Common myeloid progenitor, CD34-positive (primary cell): ENCODE measurements around the gene TTC9. TPM values are rescaled to one million over a fixed set of nuclear protein-coding genes. Genes with fewer than 3 reads are reported as not detected.

Experiments
- CTCF ChIA-PET: fragments of 350-600 bp; sonication (Branson Sonifier 250); formaldehyde crosslinking; loops from one replicate; lab custom pipeline; 2021; ENCODE audit warnings: antibody characterized with exemption; lab: Charles Lee
- POLR2A ChIA-PET: fragments of 350-600 bp; sonication (Branson Sonifier 250); formaldehyde crosslinking; loops from one replicate; lab custom pipeline; 2021; ENCODE audit warnings: antibody characterized with exemption; lab: Charles Lee
- DNase-seq, 3 donors: peaks; one replicate each; pipeline versions ENCODE4 v3.0.0 to v3.0.0-alpha.2; 2013
- H3K27ac ChIP-seq, 2 experiments: 1 replicate in 1 of 2; 2 replicates in 1 of 2; pipeline ENCODE4 v1.7.0; 2013; ENCODE audit warnings: inconsistent platforms in 2 of 2, low read length in 2 of 2, mild to moderate bottlenecking in 2 of 2, low read depth in 1 of 2, moderate library complexity in 1 of 2; ENCODE audit not compliant: severe bottlenecking in 2 of 2, insufficient read depth in 1 of 2, poor library complexity in 1 of 2
- H3K27me3 ChIP-seq, 5 experiments: replicated peaks in 2 of 5; 1 replicate in 3 of 5; 2 replicates in 2 of 5; pipeline versions ENCODE4 v1.6.1 to v1.7.0; 2013; ENCODE audit warnings: low read length in 4 of 5, mild to moderate bottlenecking in 2 of 5, moderate library complexity in 2 of 5, inconsistent platforms in 1 of 5; ENCODE audit not compliant: insufficient read depth in 5 of 5, control insufficient read depth in 4 of 5
- H3K36me3 ChIP-seq, 4 experiments: 1 replicate in 2 of 4; 2 replicates in 2 of 4; pipeline versions ENCODE4 v1.6.1 to v1.7.0; 2013; ENCODE audit warnings: low read length in 3 of 4, control low read depth in 1 of 4, mild to moderate bottlenecking in 1 of 4; ENCODE audit not compliant: control insufficient read depth in 4 of 4, insufficient read depth in 4 of 4
- H3K4me1 ChIP-seq, 4 experiments: 1 replicate in 3 of 4; 2 replicates in 1 of 4; pipeline versions ENCODE4 v1.6.1 to v1.7.1; 2013; ENCODE audit warnings: low read length in 3 of 4, mild to moderate bottlenecking in 3 of 4, control low read depth in 1 of 4, inconsistent platforms in 1 of 4, moderate library complexity in 1 of 4; ENCODE audit not compliant: control insufficient read depth in 4 of 4, insufficient read depth in 4 of 4; ENCODE audit errors: control extremely low read depth in 1 of 4
- H3K4me3 ChIP-seq, 7 experiments: 1 replicate in 4 of 7; 2 replicates in 3 of 7; pipeline versions ENCODE4 v1.5.1 to v1.7.0; 2013; ENCODE audit warnings: mild to moderate bottlenecking in 7 of 7, low read length in 6 of 7, moderate library complexity in 6 of 7, inconsistent platforms in 2 of 7, low read depth in 2 of 7, control low read depth in 1 of 7; ENCODE audit not compliant: insufficient read depth in 4 of 7, control insufficient read depth in 1 of 7; ENCODE audit errors: extremely low read depth in 1 of 7
- H3K9me3 ChIP-seq, 5 experiments: 1 replicate in 4 of 5; 2 replicates in 1 of 5; pipeline versions ENCODE4 v1.6.1 to v1.7.1; 2013; ENCODE audit warnings: low read length in 4 of 5, mild to moderate bottlenecking in 2 of 5, inconsistent platforms in 1 of 5, low read depth in 1 of 5, moderate library complexity in 1 of 5; ENCODE audit not compliant: control insufficient read depth in 4 of 5, insufficient read depth in 2 of 5; ENCODE audit errors: control extremely low read depth in 1 of 5
- WGBS: methylation state at CpG from one replicate; pipeline ENCODE4 v1.1.5; 2013; ENCODE audit not compliant: insufficient coverage; 5-methylcytosine and 5-hydroxymethylcytosine counted together
- polyA plus RNA-seq: library from polyadenylated mRNA; unstranded; fragments of 120-200 nt; gene quantifications from one replicate; pipeline ENCODE4 v1.2.1, GENCODE V29; 2013

The TTC9 gene
- polyA plus RNA-seq, result 5.0 TPM

- ChIA-PET POLR2A (interaction anchor here (0.6 to 0.8 kb wide), 3 partner anchors 17 to 113 kb away, joined by 3 to 4 read pairs (median 3); no protein-coding TSS in a partner anchor), CTCF (interaction anchor here (0.6 to 3.7 kb wide), 7 partner anchors 8 to 130 kb away, joined by 3 to 13 read pairs (median 4); no protein-coding TSS in a partner anchor)
- H3K36me3 ChIP-seq, result no peaks in the 10 kb centered on the region
- H3K9me3 ChIP-seq, result no peaks in the 10 kb centered on the region
- H3K4me3 ChIP-seq, result peak within 1 kb of the TSS; percentile 77 to 98 (median 89)
- H3K27ac ChIP-seq, result peak within 1 kb of the TSS; percentile 7 to 68
- H3K27me3 ChIP-seq, result no peaks in the 10 kb centered on the region
- WGBS, result under 1% methylated on average over 81 of the region's 105 CpGs
- DNase-seq, result no peak
- peaks cover 11 to 47% (median 34%) of the 10 kb centered on the region in 4 experiments for H3K4me1 ChIP-seq
Measured at GRCh38 chr14:70641548-70642302, at the start of gene TTC9. Gene TTC9 (plus strand): TSS chr14:70641916. CDS start chr14:70642130, 214 bp downstream.

- H3K36me3 ChIP-seq, result peaks cover 24 to 69% (median 42%) of the 10 kb centered on the region in 4 experiments
- DNase-seq, result no peak
- WGBS, result 100% methylated on average over 9 of the region's 9 CpGs
- no peaks in the 10 kb centered on the region for H3K9me3 ChIP-seq
- POLR2A ChIA-PET, result interaction anchor here (0.6 kb wide), 1 partner anchor 828 kb away, joined by 3 read pairs; no protein-coding TSS in a partner anchor
- no peaks in the 10 kb centered on the region for H3K27me3 ChIP-seq
- no peak overlapping the region for H3K4me3 ChIP-seq
- CTCF ChIA-PET, result no interaction called here
- peaks cover 0 to 8% (median 4%) of the 10 kb centered on the region in 4 experiments for H3K4me1 ChIP-seq
- H3K27ac ChIP-seq, result no peak overlapping the region
Measured at GRCh38 chr14:70594461-70594860, 47.3 kb upstream of the TTC9 start.

GRCh38 chr14:70595443-70596185, 46.1 kb upstream of the TTC9 start:
- 98% methylated on average over 6 of the region's 9 CpGs for WGBS

DNA sequence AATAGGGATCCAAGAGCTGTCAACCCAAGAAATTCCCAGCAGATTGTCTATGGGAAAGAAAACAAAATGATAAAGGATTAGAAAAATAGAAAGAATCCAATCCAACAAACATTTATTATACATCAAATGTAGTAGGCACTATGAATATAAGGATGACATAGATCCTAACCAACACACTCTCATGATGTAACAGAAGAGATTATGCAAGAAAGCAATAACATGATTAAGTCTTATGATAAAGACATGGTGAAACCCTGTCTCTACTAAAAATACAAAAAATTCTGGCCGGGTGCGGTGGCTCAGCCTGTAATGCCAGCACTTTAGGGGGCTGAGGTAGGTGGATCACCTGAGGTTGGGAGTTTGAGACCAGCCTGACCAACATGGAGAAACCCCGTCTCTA, 44.0 kb upstream of the TTC9 start:
- Histone ChIP-seq H3K9me3 (no peaks in the 10 kb centered on the region), H3K4me1 (peaks cover 4 to 20% (median 13%) of the 10 kb centered on the region in 4 experiments), H3K27ac (no peak overlapping the region), H3K27me3 (peaks cover 0 to 3% (median 0%) of the 10 kb centered on the region in 5 experiments), H3K4me3 (no peak overlapping the region), H3K36me3 (peaks cover 19 to 38% (median 29%) of the 10 kb centered on the region in 4 experiments)
- 100% methylated on average over 2 of the region's 3 CpGs for WGBS
- ChIA-PET CTCF (no interaction called here), POLR2A (no interaction called here)
- no peak for DNase-seq

More at GRCh38 chr14:70595443-70596185, 46.1 kb upstream of the TTC9 start:
- CTCF ChIA-PET, result no interaction called here
- POLR2A ChIA-PET, result no interaction called here
- Histone ChIP-seq H3K27ac (no peak overlapping the region), H3K9me3 (no peaks in the 10 kb centered on the region), H3K4me3 (no peak overlapping the region), H3K27me3 (no peaks in the 10 kb centered on the region), H3K36me3 (peaks cover 22 to 59% (median 35%) of the 10 kb centered on the region in 4 experiments), H3K4me1 (peaks cover 4 to 15% (median 10%) of the 10 kb centered on the region in 4 experiments)
- DNase-seq, result no peak

GRCh38 chr14:70599345-70599744, 42.4 kb upstream of the TTC9 start:
- ChIA-PET CTCF (interaction anchor here (0.8 kb wide), 1 partner anchor 8 kb away, joined by 3 read pairs; no protein-coding TSS in a partner anchor), POLR2A (no interaction called here)
- H3K36me3 ChIP-seq, result peaks cover 9 to 22% (median 16%) of the 10 kb centered on the region in 4 experiments
- peaks cover 0 to 8% (median 4%) of the 10 kb centered on the region in 5 experiments for H3K27me3 ChIP-seq
- peaks cover 4 to 20% (median 13%) of the 10 kb centered on the region in 4 experiments for H3K4me1 ChIP-seq
- H3K4me3 ChIP-seq, result peak overlapping the region in 5 of 7 experiments; percentile 27 to 100 (median 93)
- peak overlapping the region in 1 of 2 experiments; percentile 96 for H3K27ac ChIP-seq
- 83% methylated on average over 1 of the region's 1 CpG for WGBS
- no peak for DNase-seq
- no peaks in the 10 kb centered on the region for H3K9me3 ChIP-seq

GRCh38 chr14:70600382-70601157, 41.1 kb upstream of the TTC9 start, which contains the start of gene MED6:
Gene MED6 (minus strand): TSS chr14:70600655. CDS start chr14:70600637, 18 bp downstream.
- 0% methylated on average over 22 of the region's 43 CpGs for whole genome bisulfite sequencing
- peak; percentile 91 to 96 (median 96) for DNase-seq
- peak within 1 kb of the TSS; percentile 31 to 100 (median 93) for H3K4me3 ChIP-seq
- H3K9me3 ChIP-seq, result no peaks in the 10 kb centered on the region
- H3K4me1 ChIP-seq, result peaks cover 4 to 20% (median 13%) of the 10 kb centered on the region in 4 experiments
- CTCF ChIA-PET, result interaction anchor here (0.8 kb wide), 2 partner anchors 9 to 765 kb away, joined by 3 read pairs; no protein-coding TSS in a partner anchor
- peak within 1 kb of the TSS; percentile 90 to 96 for H3K27ac ChIP-seq
- H3K36me3 ChIP-seq, result peaks cover 7 to 10% (median 8%) of the 10 kb centered on the region in 4 experiments
- POLR2A ChIA-PET, result no interaction called here
- H3K27me3 ChIP-seq, result peaks cover 0 to 13% (median 4%) of the 10 kb centered on the region in 5 experiments
